Measurements from ENCODE around the gene ERLEC1.

Gene ERLEC1

GRCh38 chr2:53778536-53779162 is 8.2 kb upstream of the ERLEC1 start:
- H3K36me3 ChIP-seq, result no peaks in the 10 kb centered on the region
- no peaks in the 10 kb centered on the region for H3K4me1 ChIP-seq
- H3K9me3 ChIP-seq, result no peaks in the 10 kb centered on the region
- TF ChIP-seq, protein P1, sequence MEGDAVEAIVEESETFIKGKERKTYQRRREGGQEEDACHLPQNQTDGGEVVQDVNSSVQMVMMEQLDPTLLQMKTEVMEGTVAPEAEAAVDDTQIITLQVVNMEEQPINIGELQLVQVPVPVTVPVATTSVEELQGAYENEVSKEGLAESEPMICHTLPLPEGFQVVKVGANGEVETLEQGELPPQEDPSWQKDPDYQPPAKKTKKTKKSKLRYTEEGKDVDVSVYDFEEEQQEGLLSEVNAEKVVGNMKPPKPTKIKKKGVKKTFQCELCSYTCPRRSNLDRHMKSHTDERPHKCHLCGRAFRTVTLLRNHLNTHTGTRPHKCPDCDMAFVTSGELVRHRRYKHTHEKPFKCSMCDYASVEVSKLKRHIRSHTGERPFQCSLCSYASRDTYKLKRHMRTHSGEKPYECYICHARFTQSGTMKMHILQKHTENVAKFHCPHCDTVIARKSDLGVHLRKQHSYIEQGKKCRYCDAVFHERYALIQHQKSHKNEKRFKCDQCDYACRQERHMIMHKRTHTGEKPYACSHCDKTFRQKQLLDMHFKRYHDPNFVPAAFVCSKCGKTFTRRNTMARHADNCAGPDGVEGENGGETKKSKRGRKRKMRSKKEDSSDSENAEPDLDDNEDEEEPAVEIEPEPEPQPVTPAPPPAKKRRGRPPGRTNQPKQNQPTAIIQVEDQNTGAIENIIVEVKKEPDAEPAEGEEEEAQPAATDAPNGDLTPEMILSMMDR (IDR thresholded peaks at IDR 0.05; ENCODE audit: low read depth, low read length), result no peak
- no peak overlapping the region for H3K4me3 ChIP-seq (ENCODE audit: low read depth, low read length)
- no peak for DNase-seq
- H3K27me3 ChIP-seq, result no peaks in the 10 kb centered on the region

- H3K27me3 ChIP-seq, result no peaks in the 10 kb centered on the region
- TF ChIP-seq, protein P1 (IDR thresholded peaks at IDR 0.05; ENCODE audit: low read depth, low read length), result no peak
- H3K36me3 ChIP-seq, result no peaks in the 10 kb centered on the region; the same call in 1 of the 2 replicates
- no peaks in the 10 kb centered on the region for H3K4me1 ChIP-seq
- no peaks in the 10 kb centered on the region for H3K9me3 ChIP-seq
- no peak overlapping the region for H3K4me3 ChIP-seq (ENCODE audit: low read depth, low read length)
- DNase-seq, result no peak
Observed at GRCh38 chr2:53780056-53780455, 6.8 kb upstream of the ERLEC1 start.

DNA sequence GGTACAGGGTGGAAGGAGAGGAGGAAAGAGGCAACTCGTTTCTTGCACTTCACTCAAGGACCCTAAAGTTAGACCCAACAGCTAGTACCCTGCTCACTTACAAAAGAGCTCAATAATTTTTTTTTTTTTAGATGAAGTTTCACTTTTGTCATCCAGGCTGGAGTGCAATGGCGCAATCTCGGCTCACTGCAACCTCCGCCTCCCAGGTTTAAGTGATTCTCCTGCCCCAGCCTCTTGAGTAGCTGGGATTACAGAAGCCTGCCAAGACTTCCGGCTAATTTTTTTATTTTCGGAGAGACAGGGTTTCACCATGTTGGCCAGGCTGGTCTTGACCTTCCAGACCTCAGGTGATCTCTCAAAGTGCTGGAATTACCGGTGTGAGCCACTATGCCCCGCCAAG is 4.2 kb upstream of the ERLEC1 start:
- Histone ChIP-seq H3K27me3 (no peaks in the 10 kb centered on the region), H3K36me3 (no peaks in the 10 kb centered on the region; the same call in 1 of the 2 replicates), H3K9me3 (no peaks in the 10 kb centered on the region), H3K4me1 (no peaks in the 10 kb centered on the region), H3K4me3 (ENCODE audit: low read depth, low read length) (no peak overlapping the region)
- no peak for DNase-seq
- TF ChIP-seq, protein P1 (IDR thresholded peaks at IDR 0.05; ENCODE audit: low read depth, low read length), result no peak

GRCh38 chr2:53784436-53784835 is 2.4 kb upstream of the ERLEC1 start:
- no peaks in the 10 kb centered on the region for H3K27me3 ChIP-seq
- no peak for DNase-seq
- no peaks in the 10 kb centered on the region for H3K9me3 ChIP-seq
- no peak overlapping the region for H3K4me3 ChIP-seq (ENCODE audit: low read depth, low read length)
- no peaks in the 10 kb centered on the region for H3K4me1 ChIP-seq
- H3K36me3 ChIP-seq, result no peaks in the 10 kb centered on the region; the same call in 1 of the 2 replicates
- TF ChIP-seq, protein P1 (IDR thresholded peaks at IDR 0.05; ENCODE audit: low read depth, low read length), result no peak

GRCh38 chr2:53785366-53785765 is 1.5 kb upstream of the ERLEC1 start:
- TF ChIP-seq, protein P1 (IDR thresholded peaks at IDR 0.05; ENCODE audit: low read depth, low read length), result no peak
- peak overlapping the region; percentile 88 for H3K4me3 ChIP-seq (ENCODE audit: low read depth, low read length)
- H3K9me3 ChIP-seq, result no peaks in the 10 kb centered on the region
- no peak for DNase-seq
- no peaks in the 10 kb centered on the region for H3K27me3 ChIP-seq
- no peaks in the 10 kb centered on the region for H3K4me1 ChIP-seq
- no peaks in the 10 kb centered on the region; the same call in 1 of the 2 replicates for H3K36me3 ChIP-seq

DNA sequence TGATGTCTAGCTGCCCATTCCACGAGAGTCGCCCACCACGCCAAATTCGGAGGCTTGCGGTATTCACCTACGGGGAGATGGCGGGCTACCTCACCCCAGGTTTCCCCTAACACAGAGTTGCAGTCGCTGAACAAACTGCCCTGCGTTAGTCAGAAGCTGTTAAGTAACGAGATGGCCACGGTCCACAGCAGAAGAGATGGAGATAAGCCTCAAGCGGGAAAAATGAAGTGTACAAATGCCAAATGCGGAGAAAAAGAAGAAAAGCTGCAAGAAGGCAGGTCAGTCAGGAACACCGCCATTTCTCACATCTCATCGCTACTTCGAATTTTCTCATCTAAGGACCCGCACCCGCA is 516 bp upstream of the ERLEC1 start:
- Histone ChIP-seq H3K4me1 (no peaks in the 10 kb centered on the region), H3K36me3 (no peaks in the 10 kb centered on the region; the same call in 1 of the 2 replicates), H3K4me3 (ENCODE audit: low read depth, low read length) (peak overlapping the region; percentile 88), H3K27me3 (no peaks in the 10 kb centered on the region), H3K9me3 (no peaks in the 10 kb centered on the region)
- DNase-seq, result peak; percentile 6
- TF ChIP-seq, protein P1 (IDR thresholded peaks at IDR 0.05; ENCODE audit: low read depth, low read length), result no peak

All from BE2C (cell line).